HepG2 (cell line): ENCODE data around the gene WWP2. TPM values are rescaled to one million over a fixed set of nuclear protein-coding genes. Genes with fewer than 3 reads are reported as not detected.

Source experiments
- MIER2 ChIP-seq: IDR thresholded peaks from 2 replicates; pipeline ENCODE4 v1.6.1; 2016; ENCODE audit warnings: missing biosample characterization, missing genetic modification reagents
- NCOR1 ChIP-seq: fragments of 200-600 bp; sonication (generic); IDR thresholded peaks from 2 replicates; pipeline ENCODE4 v1.7.0; 2017; ENCODE audit warnings: antibody characterized with exemption, low read length, borderline replicate concordance
- PHB2 ChIP-seq: fragments of 450-650 bp; IDR thresholded peaks from 2 replicates; pipeline ENCODE4 v1.6.1; 2018; ENCODE audit not compliant: partially characterized antibody
- YEATS4 ChIP-seq: sonication (generic); formaldehyde crosslinking; IDR thresholded peaks from 2 replicates; pipeline ENCODE4 v1.4.0; 2020; ENCODE audit warnings: missing genetic modification reagents, borderline replicate concordance
- ZNF230 ChIP-seq: sonication (generic); formaldehyde crosslinking; IDR thresholded peaks from 2 replicates; pipeline ENCODE4 v1.4.0; 2020; ENCODE audit warnings: mild to moderate bottlenecking, missing genetic modification reagents
- polyA plus RNA-seq, 8 experiments: library from polyadenylated mRNA; depleted of rRNA in 3 of 8; stranded (reverse) in 7 of 8; unstranded in 1 of 8; fragments of >200 nt; fragmentation: Illumina TruSeq in 4 of 8; extraction: Trizol in 4 of 8; gene quantifications; 2 replicates each; pipeline versions ENCODE4 v1.2.1 to v1.2.3, GENCODE V29; 2011 to 2016; ENCODE audit warnings: low read depth in 4 of 8, missing spikeins in 1 of 8, mixed read lengths in 1 of 8; ENCODE audit not compliant: insufficient read depth in 1 of 8
- total RNA-seq, 5 experiments: library from RNA; depleted of rRNA; stranded (reverse); fragments of >200 nt; fragmentation: Illumina TruSeq; extraction: Trizol; gene quantifications; 2 replicates each; pipeline ENCODE4 v1.2.3, GENCODE V29; 2016; ENCODE audit warnings: low read depth in 1 of 5
- TF ChIP-seq, protein P1 (sequence below): sonication (generic); formaldehyde crosslinking; IDR thresholded peaks from 2 replicates; pipeline ENCODE4 v1.8.0; 2022; ENCODE audit warnings: mild to moderate bottlenecking, missing genetic modification reagents; ENCODE audit not compliant: insufficient replicate concordance
- TF ChIP-seq, protein P2 (sequence below): sonication (generic); formaldehyde crosslinking; IDR thresholded peaks from 2 replicates; pipeline ENCODE4 v1.4.0; 2020; ENCODE audit warnings: missing genetic modification reagents, borderline replicate concordance
- TF ChIP-seq, protein P3 (sequence below): sonication (generic); formaldehyde crosslinking; IDR thresholded peaks from 2 replicates; pipeline ENCODE4 v1.4.0; 2020; ENCODE audit warnings: missing genetic modification reagents
- TF ChIP-seq, protein P4 (sequence below): sonication (generic); formaldehyde crosslinking; IDR thresholded peaks from 2 replicates; pipeline ENCODE4 v1.4.0; 2020; ENCODE audit warnings: mild to moderate bottlenecking, missing genetic modification reagents
- TF ChIP-seq, protein P5 (sequence below): sonication (generic); formaldehyde crosslinking; IDR thresholded peaks from 2 replicates; pipeline ENCODE4 v1.8.0; 2022; ENCODE audit warnings: missing genetic modification reagents, mild to moderate bottlenecking, inconsistent platforms, borderline replicate concordance

WWP2 gene
- total and polyA plus RNA-seq, 2 of the 13 experiments (the other 11 are each of a cell fraction or from before 2014, with no cell fraction given), result 11.4 to 28.2 TPM

DNA sequence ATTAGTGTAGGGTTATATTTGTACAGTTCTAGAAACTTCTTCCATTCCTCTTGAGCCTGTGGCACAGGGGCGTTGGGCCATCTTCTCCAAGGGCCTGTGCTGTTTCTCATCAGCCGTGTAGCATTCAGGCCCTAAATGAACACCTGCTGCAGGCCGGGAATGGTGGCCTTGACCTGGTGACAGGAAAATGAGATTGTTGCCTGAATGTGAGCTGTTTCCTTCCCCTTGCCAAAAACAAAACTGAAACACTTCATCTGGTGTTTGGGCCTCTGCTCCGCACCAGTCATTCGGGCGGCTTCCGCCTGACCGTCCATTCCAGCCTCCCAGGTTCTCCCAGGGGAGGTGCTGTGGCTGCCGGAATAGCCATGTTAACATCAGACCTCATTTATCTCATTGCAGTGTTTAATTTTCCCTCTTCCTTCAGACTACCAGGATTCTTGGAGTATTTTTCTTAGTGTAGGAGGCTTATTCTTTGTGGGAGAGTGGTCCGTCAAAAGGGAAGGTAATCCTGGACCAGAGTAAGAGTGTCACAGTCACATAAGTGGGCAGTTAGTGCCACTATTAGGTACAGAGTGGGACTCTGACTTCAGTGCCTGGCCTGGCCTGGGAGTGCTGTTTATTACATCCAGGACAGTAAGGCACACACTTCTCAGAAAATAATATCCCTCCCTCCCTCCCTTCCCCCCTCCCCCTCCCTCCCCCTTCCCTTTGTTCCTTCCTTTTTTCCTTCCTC, 61.9 kb downstream of the WWP2 start (continued):
- TF ChIP-seq, protein P1, sequence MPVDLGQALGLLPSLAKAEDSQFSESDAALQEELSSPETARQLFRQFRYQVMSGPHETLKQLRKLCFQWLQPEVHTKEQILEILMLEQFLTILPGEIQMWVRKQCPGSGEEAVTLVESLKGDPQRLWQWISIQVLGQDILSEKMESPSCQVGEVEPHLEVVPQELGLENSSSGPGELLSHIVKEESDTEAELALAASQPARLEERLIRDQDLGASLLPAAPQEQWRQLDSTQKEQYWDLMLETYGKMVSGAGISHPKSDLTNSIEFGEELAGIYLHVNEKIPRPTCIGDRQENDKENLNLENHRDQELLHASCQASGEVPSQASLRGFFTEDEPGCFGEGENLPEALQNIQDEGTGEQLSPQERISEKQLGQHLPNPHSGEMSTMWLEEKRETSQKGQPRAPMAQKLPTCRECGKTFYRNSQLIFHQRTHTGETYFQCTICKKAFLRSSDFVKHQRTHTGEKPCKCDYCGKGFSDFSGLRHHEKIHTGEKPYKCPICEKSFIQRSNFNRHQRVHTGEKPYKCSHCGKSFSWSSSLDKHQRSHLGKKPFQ, result no peak
- TF ChIP-seq YEATS4 (CRISPR knock-in tag) (no peak), MIER2 (no peak), PHB2 (no peak), NCOR1 (no peak), ZNF230 (no peak)
- TF ChIP-seq, protein P2, sequence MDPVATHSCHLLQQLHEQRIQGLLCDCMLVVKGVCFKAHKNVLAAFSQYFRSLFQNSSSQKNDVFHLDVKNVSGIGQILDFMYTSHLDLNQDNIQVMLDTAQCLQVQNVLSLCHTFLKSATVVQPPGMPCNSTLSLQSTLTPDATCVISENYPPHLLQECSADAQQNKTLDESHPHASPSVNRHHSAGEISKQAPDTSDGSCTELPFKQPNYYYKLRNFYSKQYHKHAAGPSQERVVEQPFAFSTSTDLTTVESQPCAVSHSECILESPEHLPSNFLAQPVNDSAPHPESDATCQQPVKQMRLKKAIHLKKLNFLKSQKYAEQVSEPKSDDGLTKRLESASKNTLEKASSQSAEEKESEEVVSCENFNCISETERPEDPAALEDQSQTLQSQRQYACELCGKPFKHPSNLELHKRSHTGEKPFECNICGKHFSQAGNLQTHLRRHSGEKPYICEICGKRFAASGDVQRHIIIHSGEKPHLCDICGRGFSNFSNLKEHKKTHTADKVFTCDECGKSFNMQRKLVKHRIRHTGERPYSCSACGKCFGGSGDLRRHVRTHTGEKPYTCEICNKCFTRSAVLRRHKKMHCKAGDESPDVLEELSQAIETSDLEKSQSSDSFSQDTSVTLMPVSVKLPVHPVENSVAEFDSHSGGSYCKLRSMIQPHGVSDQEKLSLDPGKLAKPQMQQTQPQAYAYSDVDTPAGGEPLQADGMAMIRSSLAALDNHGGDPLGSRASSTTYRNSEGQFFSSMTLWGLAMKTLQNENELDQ, result no peak
- TF ChIP-seq, protein P3, sequence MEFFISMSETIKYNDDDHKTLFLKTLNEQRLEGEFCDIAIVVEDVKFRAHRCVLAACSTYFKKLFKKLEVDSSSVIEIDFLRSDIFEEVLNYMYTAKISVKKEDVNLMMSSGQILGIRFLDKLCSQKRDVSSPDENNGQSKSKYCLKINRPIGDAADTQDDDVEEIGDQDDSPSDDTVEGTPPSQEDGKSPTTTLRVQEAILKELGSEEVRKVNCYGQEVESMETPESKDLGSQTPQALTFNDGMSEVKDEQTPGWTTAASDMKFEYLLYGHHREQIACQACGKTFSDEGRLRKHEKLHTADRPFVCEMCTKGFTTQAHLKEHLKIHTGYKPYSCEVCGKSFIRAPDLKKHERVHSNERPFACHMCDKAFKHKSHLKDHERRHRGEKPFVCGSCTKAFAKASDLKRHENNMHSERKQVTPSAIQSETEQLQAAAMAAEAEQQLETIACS (CRISPR knock-in tag), result no peak
- TF ChIP-seq, protein P4, sequence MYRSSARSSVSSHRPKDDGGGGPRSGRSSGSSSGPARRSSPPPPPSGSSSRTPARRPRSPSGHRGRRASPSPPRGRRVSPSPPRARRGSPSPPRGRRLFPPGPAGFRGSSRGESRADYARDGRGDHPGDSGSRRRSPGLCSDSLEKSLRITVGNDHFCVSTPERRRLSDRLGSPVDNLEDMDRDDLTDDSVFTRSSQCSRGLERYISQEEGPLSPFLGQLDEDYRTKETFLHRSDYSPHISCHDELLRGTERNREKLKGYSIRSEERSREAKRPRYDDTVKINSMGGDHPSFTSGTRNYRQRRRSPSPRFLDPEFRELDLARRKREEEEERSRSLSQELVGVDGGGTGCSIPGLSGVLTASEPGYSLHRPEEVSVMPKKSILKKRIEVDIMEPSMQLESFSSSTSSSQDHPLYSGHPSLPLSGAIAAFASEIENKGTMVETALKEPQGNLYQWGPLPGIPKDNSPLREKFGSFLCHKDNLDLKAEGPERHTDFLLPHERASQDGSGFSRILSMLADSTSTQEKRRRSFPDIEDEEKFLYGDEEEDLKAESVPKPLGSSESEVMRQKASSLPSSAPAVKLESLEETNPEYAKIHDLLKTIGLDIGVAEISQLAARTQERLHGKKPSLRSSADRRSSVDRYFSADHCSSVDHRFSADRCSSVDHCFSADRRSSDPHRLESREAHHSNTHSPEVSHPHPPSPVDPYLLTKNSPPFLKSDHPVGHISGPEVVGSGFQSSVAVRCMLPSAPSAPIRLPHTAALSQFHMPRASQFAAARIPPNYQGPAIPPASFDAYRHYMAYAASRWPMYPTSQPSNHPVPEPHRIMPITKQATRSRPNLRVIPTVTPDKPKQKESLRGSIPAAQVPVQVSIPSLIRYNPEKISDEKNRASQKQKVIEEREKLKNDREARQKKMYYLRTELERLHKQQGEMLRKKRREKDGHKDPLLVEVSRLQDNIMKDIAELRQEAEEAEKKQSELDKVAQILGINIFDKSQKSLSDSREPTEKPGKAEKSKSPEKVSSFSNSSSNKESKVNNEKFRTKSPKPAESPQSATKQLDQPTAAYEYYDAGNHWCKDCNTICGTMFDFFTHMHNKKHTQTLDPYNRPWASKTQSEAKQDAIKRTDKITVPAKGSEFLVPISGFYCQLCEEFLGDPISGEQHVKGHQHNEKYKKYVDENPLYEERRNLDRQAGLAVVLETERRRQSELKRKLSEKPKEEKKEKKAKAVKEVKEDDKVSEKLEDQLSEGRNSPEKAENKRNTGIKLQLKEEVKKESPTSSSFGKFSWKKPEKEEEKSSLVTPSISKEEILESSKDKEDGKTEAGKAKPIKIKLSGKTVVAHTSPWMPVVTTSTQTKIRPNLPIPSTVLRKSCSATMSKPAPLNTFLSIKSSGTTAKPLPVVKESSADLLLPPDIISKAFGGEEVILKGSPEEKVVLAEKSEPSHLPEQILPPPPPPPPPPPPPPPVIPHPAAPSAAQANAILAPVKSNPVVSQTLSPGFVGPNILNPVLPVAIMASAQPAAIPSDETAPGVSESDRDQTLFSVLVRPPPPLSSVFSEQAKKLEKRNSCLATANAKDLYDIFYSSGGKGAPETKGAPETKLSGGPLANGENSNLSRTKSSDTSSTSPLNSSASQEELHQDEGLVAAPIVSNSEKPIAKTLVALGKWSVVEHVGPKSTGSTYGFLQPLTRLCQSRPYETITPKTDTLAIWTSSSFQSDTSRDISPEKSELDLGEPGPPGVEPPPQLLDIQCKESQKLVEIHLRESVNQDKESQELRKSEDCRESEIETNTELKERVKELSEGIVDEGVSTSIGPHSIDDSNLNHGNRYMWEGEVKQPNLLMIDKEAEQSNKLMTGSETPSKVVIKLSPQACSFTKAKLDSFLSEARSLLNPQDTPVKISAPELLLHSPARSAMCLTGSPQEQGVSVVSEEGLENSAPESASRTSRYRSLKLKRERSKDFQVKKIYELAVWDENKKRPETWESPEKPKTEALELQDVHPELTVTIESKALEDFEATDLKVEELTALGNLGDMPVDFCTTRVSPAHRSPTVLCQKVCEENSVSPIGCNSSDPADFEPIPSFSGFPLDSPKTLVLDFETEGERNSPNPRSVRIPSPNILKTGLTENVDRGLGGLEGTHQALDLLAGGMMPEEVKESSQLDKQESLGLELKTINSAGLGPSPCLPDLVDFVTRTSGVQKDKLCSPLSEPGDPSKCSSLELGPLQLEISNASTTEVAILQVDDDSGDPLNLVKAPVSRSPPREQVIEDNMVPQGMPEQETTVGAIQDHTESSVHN (CRISPR knock-in tag), result no peak
- TF ChIP-seq, protein P5, sequence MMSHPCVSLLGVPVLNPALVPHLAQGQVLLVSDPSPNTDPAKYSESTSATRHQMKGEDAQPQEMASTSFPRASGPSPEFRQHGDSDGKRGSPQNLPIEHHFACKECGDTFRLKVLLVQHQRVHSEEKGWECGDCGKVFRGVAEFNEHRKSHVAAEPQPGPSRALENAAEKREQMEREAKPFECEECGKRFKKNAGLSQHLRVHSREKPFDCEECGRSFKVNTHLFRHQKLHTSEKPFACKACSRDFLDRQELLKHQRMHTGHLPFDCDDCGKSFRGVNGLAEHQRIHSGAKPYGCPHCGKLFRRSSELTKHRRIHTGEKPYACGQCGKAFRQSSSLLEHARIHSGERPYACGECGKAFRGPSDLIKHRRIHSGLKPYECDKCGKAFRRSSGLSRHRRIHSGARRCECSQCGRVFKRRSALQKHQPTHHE (CRISPR knock-in tag), result no peak
